ENCODE data around the gene HMGB2.
A peak's percentile ranks its signal among the peaks of the same experiment; 100 is the strongest.

HMGB2 gene

DNA sequence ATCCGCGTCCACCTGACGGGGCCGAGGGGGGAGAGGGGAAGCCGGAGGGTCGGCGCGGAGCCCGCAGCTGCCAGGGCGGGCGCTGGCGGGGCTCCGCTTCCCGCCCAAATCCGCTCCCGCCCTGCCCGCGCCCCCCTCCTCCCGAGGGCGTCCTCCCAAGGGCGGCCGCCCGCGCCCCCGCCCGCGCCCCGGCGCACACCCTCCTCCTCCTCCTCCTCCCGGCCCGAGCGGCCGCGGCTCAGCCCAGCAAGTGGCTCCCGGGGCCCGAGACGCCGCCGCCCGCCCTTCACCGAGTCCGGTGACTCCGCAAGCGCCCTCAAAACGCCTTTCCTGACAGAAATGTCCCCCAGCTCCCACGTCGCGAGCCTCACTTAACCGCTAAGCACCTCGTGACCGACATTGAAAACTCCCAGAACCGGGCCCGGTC is 487 bp downstream of the HMGB2 start:
- no peak for DNase-seq

DNA sequence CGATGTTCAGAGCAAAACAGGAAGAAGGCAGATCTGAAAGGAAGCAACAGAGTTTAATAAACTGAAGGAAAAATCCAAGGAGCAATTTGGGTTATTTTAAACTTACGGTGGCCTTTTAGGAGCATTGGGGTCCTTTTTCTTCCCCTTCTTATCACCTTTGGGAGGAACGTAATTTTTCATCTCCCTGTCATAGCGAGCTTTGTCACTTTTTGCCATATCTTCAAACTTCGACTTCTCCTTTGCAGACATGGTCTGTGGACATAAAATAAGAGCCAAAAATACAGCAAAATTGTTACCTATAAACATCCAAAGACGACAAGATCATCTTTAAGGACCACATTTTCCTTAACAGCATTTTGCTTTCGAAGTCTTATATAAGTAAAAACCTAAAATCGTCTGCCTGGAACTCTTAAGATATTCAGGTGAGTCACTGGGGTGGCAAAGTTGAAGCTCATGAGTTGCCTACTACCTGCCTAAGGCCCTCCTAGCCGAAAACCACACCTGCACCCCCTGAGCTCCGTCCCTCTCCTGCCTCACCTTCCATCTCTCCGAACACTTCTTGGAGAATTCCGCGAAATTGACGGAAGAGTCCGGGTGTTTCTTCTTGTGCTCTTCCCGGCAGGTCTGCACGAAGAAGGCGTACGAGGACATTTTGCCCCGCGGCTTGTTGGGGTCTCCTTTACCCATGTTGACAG is 1.0 kb downstream of the HMGB2 start:
- no peak for DNase-seq

DNA sequence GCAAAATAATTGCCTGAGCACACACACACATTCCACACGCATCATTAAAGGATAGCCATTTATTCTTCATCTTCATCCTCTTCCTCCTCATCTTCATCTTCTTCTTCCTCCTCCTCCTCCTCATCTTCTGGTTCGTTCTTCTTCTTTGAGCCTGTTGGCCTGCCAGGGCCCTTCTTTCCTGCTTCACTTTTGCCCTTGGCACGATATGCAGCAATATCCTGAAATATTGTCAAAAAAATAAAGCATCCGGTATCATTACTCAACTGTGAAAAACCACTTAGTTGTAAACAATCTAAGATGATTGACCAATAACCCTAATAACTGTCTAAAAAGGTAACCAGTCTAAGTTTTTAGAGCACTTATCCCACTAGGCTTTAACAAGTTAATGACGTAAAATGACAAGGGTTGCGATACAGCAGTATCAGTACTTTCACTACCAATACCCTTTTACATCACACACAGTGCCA is 2.1 kb downstream of the HMGB2 start:
- no peak for DNase-seq

DNA sequence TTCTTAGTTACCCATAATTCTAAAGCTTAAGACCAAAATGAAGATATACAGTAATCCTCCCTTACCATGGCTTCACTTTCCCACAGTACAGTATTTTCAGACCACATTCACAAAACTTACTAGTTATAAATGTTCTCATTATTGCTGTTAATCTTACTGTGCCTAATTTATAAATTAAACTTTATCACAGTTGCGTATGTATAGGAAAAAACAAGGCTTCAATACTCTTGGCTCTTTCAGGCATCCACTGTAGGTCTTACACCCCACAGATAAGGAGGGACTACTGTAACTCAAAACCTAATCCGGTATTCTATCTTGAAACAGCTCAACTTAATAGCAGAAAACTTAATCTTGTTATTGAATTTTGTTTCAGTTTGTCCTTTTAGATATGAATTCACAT is 3.6 kb downstream of the HMGB2 start:
- no peak for DNase-seq

DNA sequence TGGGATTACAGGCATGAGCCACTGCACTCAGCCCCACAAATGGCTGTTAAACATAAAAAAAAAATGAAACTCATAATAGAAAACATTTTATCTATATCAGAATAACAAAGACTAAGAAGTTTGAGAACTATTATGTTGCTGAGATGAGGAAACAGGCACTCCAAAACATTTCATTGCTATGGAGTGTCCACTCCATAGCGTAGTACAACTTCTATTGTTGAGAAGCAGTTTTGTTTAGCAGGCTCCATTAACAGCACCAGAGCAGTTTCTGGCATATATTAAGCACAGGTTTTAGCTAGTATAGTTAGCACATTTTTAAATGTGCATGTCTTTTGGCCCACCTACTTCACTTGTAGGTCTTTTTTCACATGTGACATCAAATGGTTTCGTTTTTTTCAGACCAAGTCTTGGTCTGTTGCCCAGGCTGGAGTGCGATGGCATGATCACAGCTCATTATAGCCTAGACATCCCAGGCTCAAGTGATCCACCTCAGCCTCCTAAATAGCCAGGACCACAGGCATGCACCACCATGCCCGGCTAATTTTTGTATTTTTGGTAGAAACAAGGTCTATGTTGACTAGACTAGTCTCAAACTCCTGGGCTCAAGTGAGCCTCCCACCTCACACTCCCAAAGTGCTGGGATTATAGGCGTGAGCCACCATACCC is 5.8 kb downstream of the HMGB2 start:
- DNase-seq: no peak

DNA sequence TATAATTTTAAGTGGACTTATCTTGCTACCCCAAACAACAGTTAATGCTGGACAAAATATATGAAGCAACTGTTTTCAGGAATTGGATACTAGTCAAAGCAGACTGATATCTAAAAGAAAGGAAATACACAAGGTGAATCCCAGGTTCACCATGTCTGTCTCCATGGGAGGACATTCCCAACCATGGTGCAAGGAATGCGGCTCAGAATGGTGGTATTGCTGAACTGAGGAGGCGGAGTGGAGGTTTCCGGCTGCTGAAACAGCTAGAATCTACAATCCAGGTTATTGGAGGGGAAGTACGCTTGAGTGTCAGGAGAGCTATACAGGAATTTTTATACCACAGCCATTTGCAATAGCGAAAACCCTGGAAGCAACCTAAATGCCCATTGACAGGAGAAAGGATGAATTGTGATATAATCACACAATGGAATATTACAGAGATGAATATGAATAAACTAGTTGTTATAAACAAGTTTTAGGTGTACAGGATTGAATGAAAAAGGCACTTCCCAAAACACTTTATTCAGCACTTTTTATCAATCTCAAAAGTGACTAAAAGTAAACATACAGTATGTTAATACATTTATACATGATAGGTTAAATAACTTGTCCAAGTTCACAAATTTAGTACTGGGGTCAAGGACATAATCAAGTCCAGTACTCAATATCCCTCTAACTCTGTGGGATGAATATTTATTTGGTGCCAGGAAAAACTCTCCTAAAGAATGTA is 9.0 kb downstream of the HMGB2 start:
- no peak for DNase-seq

DNA sequence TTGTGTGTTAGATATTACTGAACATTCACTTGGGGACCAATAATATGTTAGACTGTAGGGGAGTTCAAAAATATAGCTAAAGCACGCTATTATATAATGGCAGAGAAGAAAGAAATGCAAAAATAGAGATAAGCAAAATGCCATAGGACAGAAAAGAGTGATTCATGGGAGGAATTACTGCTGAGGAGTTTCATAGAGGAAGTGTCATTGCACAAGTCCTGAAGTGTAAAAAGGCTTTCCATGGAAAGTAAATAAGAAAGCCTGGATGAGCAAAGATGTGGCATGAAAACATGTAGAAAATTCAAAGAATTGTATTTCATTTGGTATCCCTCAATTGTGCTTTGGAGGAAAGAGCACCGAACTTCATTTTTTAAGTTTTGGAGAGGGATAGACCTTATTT is 14.5 kb downstream of the HMGB2 start:
- no peak for DNase-seq

DNA sequence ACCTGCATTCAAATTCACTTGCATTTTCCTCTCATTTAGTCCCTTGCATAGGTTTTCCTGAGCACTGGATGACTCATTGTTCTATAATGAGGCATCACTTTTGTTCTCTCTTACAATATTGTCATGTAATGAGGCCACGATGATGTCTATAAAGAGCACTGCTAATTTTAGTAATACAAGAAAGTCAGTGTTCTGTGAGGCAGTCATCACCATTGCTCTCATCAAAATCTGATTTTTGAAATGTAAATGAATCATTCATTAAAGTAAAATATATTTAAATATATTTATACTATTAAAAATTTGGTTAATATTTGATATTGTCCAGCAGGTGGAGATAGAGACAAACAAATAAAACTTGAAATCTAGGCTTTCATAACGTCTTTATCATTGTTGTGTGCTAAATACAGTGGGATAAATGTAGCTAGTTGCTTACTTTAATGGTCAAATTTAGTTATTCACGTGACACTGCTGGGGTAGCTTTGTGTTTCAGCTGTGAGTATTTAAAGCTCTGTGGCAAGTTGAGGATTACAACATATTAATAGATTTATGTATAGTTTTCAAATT is 15.4 kb downstream of the HMGB2 start:
- no peak for DNase-seq

DNA sequence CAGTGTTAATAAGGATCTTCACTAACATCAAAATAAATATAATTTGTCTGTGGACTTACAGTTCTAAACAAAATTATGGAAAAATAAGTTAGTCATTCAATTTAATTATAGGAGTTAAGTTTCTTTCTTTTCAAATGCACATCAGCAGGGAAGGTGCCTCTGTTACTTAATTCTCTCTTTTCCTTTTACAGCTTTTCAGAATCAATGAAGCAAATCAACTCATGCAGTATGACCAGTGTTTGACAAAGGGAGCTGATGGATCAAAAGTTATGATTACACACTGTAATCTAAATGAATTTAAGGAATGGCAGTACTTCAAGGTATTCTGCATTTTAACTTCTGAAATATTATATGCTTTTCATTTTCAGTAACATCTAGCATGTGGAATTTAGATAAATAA is 15.9 kb downstream of the HMGB2 start:
- DNase-seq: no peak

DNA sequence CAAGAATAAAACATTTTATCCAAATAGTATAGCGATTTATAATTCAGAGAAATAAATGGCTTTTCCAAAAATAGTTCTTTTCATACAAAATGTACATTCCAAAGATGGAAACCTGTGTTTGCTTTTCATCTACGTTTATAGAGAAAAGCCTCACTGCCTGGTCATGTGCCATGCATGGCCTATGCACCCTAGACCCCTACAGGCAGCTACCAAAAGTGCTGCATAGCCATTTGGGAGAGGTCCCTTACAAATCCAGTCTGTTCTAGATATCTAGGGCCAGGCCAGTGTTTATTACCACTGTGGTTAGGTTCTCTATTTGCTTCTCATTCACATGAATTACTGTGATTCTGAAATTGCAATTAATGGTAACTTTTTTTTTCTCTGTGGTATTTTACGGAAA is 17.2 kb downstream of the HMGB2 start:
- DNase-seq: no peak

DNA sequence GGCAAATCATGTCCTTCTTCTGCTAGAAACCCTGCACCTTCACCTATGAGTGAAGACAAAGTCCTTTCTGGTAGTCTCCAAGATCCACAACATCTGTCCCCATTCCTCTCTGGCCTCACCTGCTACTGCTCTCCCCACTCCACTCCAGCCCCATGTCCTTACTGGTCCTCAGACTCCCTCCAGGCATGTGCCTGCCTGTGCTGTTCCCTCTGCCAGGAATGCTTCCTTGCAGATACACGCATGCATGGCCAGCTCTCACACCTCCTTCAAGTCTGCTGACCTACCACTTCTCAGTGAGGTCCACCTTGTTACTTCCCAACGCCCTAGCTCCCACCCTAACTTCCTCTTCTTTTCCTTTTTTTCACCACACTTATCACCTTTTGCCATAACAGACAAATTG is 18.1 kb downstream of the HMGB2 start:
- no peak for DNase-seq

DNA sequence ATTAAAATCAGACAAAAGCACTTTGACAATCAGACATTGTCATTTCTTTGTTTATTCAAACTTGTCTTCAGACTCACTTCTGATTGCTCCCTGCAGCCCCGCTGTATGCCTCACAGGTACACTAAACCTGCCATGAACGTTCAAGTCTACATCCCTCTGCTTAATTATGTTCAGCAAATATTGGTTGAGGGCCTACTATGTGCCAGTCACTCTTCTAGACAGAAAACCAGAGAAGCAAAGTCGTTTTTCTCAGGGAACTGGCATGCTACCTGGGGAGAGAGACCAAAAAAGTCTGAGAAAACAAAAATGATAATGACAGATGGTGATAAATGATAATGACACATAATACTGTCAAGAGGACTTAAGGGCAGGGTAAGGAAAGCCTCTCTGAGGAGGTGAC is 19.4 kb downstream of the HMGB2 start:
- no peak for DNase-seq

DNA sequence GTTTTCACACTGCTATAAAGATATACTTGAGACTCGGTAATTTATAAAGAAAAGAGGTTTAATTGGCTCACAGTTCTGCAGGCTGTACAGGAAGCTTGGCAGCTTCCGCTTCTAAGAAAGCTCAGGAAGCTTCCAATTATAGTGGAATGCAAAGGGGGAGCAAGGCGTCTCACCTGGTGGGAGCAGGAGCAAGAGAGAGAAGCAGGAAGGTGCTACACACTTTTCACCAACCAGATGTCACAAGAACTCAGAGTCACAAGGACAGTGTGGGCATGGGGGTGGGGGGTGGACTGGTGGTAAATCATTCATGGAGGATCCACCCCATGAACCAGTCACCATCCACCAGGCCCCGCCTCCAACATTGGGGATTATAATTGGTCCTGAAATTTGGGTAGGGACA is 22.8 kb downstream of the HMGB2 start:
- no peak for DNase-seq

DNA sequence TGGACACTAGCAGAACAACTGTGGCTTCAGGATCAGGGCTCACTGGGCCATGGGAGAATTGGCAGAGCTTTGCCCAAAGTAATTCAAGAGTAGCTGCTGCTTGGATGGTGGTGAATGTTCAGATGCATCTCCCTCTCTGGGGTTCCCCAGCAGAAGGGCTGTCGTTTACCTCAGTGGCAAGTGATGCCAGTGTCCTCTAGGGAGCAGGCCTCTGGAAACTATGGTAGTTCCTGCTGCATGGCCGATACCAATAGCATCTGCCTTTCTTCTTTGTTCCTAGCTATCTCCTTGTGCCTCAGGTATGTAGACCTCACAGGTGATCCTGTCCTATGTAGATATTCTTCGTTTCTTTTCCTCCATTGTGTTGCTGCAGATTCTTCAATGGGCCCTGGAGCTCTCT is 26.4 kb downstream of the HMGB2 start:
- no peak for DNase-seq

DNA sequence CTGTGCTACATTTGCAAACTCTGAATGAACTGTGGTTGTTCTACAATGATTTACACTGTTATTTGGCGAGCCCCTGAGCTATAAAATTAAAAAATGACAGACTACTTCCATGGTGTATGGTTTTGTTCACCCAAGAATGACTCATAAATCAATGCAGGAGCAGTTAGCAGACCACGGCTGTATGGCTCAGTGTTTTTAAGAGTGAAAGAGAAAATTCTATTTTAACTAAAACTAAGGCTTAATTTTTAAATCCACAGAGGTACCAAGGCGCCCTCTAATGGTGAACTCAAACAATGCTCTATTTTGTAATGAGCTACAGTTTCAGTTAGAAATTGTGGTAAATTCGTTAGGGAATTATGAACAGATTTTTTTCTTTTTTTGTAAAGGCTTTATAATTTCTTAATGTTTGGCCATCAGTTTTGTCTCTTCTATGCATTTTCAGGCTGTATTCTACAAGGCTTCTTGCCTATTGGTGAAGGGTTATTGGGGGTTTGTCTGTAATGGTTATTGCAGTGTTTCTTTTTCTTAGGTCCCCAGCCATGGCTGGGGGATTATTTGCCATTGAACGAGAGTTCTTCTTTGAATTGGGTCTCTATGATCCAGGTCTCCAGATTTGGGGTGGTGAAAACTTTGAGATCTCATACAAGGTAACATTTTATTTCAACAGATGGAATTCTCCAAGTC is 32.5 kb downstream of the HMGB2 start:
- peak; percentile 1 for DNase-seq

DNA sequence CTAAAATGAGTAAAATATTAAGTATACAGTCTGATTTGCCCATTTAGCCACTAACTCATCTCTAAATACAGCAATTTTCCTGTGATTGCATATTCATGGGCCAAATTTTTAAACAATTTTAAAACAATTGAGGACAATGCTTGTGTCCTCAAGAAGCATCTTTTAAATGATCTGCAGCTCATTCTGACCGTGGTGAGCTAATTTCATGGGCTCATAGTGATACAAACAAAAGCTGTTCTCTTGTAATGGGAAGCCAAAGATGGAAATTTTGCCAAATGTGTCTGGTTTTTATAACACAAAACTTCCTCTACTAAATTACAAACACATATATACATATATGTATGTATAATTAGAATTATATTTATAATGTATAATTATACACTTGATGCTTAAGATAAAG is 39.7 kb downstream of the HMGB2 start:
- no peak for DNase-seq

DNA sequence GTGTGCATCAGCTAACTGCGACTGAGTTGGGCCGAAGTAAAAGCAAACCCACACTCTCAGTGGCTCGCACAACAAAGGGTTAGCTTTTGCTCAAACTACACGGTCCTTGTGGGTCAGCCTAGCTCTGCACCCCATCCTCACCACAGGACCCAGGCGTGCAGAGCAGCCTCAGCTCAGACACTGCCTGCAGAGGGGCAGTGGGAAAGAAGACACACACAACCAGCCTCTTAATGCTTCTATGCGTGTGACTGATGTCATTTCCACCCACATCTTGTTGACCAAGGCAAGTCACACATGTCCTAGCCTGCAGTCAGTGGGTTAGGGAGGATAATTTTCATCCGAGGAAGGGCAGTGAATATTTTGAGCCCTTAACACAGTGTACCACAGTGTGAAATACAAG is 40.5 kb downstream of the HMGB2 start:
- DNase-seq: no peak

DNA sequence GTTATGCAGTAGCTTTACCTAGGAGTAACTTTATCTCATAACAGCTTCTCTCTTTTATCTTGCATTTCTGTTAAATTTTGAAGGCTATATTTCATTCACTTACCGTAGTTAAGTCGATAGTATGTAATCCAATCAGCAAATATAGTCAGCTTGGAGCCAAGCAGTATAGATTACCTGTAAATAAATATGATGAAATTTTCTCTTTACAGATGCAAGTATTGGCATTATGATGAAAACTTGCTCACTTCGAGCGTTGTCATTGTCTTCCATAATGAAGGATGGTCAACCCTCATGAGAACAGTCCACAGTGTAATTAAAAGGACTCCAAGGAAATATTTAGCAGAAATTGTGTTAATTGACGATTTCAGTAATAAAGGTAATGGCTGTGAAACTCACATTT is 42.3 kb downstream of the HMGB2 start:
- no peak for DNase-seq

DNA sequence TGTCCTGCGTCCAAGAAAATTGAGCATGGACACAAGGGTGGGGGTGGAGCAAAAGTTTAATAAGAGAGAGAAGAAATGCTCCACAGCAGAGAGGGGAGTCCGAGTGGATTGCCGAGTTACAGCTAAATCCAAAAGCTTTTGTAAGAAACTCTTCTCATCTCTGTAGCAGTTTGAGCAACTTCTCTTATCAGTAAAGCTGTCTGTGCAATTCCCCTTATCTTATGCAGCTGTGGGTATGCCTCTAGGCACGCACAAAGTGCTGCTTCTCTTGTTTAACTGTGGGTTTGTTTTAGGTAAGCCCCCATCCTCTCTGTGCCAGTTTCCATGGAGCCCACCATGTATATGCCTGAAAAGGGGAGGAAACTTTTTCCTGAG is 44.8 kb downstream of the HMGB2 start:
- DNase-seq: no peak

DNA sequence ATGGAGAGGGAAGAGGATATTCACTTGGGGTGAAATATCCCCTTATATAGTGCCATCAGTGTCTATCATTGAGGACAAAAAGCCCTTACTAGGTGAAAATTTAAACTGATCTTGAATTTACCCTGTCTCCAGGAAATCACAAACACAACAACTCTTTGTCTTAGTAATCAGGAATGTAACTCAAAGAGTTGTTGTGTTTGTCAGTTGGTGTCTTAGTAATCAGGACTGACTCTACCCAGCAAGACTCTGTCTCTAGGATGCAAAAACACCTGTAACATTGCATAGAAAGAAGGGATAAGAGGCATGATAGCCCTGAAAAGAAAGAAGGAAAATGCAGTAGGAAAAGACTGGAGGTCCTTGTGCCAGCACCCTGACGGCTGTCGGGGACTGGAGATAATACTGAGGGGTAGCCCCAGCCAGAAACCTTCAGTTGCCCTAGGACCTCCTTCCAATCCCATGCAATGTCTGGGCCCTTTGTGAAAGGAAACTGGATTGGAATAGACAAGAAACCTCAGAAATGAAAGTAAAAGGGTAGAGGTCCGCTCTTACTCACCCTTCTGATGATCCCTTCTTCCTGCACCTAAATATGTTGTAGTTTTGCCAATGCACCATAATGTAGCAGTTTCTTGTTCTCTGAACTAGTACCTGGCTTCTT is 45.3 kb downstream of the HMGB2 start:
- DNase-seq: no peak

DNA sequence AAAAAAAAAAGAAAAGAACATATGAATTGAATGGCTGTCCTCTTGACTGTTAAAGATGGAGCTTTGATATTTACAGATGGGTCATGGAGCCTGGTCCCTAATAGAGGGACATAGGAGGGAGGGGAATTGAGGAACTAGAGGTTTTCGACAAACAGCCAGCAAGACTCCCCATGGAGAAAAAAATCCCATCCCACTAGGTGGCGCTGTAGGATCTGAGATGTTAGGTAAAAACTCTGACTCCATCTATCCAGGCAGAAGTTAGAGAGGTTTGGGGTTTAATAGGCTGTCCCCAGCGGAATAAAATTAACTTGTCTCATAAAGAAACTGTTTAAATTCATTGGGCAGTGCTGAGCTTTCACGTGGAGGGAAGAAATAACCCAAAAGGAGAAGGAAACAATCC is 45.9 kb downstream of the HMGB2 start:
- no peak for DNase-seq

DNA sequence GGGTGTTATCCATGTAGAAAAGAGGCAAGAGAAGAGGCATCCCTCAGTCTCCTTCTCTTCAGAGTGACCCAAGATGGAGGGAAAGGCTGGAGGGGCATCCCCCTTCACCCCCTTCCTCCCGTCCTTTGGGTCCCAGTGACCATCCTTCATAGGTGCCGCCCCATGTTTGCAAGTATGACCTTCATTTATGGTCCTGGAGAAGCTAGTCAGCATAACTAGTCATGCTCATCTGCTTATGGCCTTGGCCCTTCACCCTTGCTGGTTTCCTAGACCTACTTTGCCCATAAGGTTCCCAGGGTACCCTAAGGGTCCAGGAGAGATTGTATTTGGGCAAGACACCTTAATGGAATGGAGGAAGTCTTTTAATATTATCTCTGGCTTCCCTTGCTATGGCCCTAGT is 46.7 kb downstream of the HMGB2 start:
- no peak for DNase-seq

DNA sequence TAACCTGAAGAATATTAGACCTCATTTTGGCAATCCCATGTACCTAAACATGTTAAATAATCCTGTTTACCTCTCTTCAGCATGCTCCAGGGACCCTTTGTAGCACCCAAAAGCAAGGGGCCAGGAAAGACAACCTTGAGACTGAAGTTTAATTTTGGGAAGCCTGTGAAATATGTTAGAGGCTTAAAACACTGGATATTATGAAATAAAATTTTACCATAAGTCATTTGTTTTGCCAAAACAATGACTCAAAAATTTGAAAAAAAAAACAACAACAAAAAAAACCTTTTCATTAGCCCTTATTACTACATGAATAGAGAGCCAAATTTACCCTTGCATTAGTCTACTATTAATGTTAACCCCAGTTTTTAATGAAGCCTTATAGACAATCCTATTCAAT is 49.7 kb downstream of the HMGB2 start:
- DNase-seq: no peak
